ENCODE results near the gene KRTAP10-7.
"Not testable (repeated sequence)": the region's sequence is repeated elsewhere in the genome, so short reads cannot be mapped to it uniquely, and the experiment has no call there.

Gene KRTAP10-7

DNA sequence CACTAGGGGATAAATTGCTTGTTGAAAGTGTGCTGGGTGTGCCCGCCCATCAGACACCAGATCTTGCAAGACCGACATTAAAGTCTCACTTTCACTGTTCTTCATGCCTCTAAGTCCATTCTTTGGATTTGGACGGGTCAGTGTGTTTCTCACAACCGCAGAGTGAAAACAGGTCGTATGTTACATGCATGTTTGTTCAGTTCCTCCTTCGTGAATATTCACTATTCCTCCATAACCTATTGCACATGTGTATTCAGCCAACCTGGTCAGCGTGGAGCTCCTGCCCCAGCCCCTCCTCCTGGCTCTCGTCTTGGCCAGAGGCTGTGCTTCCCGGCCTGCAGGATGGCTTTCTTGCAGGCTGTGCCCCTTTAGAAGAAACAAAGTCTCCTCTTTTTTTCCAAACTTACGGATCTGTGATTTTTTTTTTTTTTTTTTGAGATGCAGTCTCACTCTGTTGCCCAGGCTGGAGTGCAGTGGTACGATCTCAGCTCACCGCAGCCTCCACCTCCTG is 5.9 kb upstream of the KRTAP10-7 start:
- H3K27ac ChIP-seq = no peak overlapping the region
- peaks cover 4% of the 10 kb centered on the region for H3K9me3 ChIP-seq (ENCODE audit: severe bottlenecking)
- H3K27me3 ChIP-seq (ENCODE audit: insufficient read depth, low read depth, severe bottlenecking) = no peaks in the 10 kb centered on the region
- DNase-seq = no peak
- TF ChIP-seq, protein P1, sequence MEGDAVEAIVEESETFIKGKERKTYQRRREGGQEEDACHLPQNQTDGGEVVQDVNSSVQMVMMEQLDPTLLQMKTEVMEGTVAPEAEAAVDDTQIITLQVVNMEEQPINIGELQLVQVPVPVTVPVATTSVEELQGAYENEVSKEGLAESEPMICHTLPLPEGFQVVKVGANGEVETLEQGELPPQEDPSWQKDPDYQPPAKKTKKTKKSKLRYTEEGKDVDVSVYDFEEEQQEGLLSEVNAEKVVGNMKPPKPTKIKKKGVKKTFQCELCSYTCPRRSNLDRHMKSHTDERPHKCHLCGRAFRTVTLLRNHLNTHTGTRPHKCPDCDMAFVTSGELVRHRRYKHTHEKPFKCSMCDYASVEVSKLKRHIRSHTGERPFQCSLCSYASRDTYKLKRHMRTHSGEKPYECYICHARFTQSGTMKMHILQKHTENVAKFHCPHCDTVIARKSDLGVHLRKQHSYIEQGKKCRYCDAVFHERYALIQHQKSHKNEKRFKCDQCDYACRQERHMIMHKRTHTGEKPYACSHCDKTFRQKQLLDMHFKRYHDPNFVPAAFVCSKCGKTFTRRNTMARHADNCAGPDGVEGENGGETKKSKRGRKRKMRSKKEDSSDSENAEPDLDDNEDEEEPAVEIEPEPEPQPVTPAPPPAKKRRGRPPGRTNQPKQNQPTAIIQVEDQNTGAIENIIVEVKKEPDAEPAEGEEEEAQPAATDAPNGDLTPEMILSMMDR (IDR thresholded peaks at IDR 0.05; ENCODE audit: low read depth, low read length) = no peak
- no peak overlapping the region for H3K4me3 ChIP-seq (ENCODE audit: low read depth, low read length)
- no peaks in the 10 kb centered on the region for H3K36me3 ChIP-seq

DNA sequence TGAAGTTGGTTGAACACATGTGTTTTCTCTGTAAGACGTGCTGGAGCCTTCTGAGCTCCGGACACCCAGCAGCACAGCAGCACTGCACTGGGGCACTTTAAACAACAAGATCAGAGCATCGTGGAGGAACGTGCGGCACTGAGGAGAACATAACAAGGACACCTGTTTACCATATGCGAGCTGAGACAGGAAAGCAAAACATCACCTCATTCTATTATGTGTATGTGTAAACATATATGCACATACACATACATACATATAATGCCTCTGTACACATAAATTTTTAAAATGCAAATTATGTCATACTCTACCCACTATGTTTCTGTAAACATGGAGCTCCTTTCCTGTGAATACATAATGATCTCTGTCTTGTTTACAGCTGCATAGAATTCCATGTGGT is 4.9 kb upstream of the KRTAP10-7 start:
- Histone ChIP-seq H3K9me3 (ENCODE audit: severe bottlenecking) (peaks cover 4% of the 10 kb centered on the region), H3K36me3 (no peaks in the 10 kb centered on the region), H3K4me3 (ENCODE audit: low read depth, low read length) (no peak overlapping the region), H3K27ac (no peak overlapping the region), H3K27me3 (ENCODE audit: insufficient read depth, low read depth, severe bottlenecking) (no peaks in the 10 kb centered on the region)
- TF ChIP-seq, protein P1 (IDR thresholded peaks at IDR 0.05; ENCODE audit: low read depth, low read length) = no peak
- no peak for DNase-seq

DNA sequence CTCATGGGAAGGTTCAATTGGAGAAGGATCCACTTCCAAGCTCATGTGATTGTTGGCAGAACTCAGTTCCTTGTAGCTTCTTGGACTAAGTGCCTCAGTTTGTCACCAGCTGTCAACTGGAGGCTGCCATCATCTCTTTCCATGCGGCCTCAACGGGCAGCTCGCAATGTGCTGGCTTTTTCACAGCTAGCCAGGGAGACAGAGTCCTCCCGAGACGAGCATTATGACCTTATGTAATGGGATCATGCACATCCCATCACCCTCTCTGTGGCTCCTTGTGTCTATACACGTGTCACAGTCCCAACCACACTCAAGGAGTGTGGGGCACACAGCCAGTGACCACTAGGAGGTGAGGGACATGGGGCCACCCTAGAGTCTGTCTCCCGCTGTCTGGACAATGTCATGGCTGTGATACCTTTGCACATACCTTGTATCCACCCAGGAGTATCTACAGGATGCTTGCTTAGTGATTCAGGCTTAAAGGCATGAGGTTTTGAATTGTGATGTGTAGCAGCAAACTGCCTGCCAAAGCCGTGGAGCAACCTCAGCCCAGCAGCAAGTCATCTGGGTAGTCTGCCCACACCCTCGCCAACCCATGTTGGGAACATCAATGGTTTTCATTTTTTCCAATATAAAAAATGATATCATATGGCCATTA is 4.2 kb upstream of the KRTAP10-7 start:
- Histone ChIP-seq H3K4me3 (ENCODE audit: low read depth, low read length) (no peak overlapping the region), H3K36me3 (no peaks in the 10 kb centered on the region), H3K27me3 (ENCODE audit: insufficient read depth, low read depth, severe bottlenecking) (no peaks in the 10 kb centered on the region), H3K27ac (no peak overlapping the region), H3K9me3 (ENCODE audit: severe bottlenecking) (peaks cover 4% of the 10 kb centered on the region)
- TF ChIP-seq, protein P1 (IDR thresholded peaks at IDR 0.05; ENCODE audit: low read depth, low read length) = no peak
- no peak for DNase-seq

DNA sequence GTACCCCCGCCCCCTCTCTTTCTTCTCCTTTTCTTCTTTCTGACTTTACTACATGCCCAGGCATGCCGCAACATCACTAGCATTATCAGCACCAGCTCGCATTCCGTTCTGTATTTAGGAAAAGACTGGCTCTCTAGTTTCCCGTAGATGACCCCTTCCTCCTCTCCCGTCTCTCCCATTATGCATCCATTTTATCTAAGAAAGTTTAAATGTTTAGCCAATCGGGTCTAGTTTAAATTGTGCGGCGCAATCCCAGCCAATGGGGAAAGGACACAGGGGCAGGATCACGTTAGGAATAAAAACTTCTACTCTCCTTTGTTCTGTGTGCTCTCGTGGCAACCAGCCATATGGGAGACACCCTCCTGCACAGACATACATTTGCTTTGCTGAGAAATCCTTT is 2.3 kb upstream of the KRTAP10-7 start:
- TF ChIP-seq, protein P1 (IDR thresholded peaks at IDR 0.05; ENCODE audit: low read depth, low read length) = no peak
- Histone ChIP-seq H3K27ac (0 out of 2 replicates have a peak overlapping the region, but pooled peaks have one; percentile 1), H3K27me3 (ENCODE audit: insufficient read depth, low read depth, severe bottlenecking) (no peaks in the 10 kb centered on the region), H3K9me3 (ENCODE audit: severe bottlenecking) (peaks cover 4% of the 10 kb centered on the region), H3K36me3 (no peaks in the 10 kb centered on the region), H3K4me3 (ENCODE audit: low read depth, low read length) (no peak overlapping the region)
- DNase-seq = no peak

DNA sequence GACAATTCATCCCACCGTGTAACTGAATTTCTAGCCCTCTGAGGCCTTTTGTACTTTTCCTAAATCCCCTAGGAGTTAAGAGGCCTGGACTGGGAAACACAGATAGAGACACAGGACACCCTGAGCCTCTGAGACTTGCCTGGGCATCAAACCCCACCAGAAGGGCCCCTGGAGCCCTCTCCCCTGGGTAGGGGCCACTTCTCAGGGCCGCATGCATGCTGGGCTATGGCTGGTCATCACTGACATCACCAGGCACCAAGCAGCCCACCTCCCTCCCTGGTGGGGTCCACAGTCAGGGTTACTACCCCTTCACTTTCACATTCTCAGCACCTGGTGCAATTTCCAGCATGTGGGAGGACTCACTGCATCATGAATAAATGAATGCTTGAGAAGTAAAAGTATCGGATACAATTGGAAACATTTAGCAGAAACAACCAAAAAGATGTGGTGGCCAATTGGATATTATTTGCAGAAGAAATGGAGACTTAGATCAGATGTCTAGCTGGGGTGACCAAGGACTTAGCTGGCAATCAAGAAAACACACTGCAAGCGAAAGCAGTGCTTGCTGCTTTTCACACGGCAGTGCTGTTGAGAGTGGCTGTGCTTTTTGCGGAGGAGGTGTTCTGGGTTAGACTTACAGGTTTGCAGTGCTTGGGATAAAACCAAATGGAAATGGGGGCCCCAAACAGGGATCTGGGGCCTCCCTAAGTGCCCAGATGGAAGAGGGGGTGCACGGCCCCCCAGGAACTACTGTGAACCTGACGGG is 950 bp upstream of the KRTAP10-7 start:
- peaks cover 10% of the 10 kb centered on the region for H3K9me3 ChIP-seq (ENCODE audit: severe bottlenecking)
- no peak for DNase-seq
- TF ChIP-seq, protein P1 (IDR thresholded peaks at IDR 0.05; ENCODE audit: low read depth, low read length) = no peak
- H3K4me3 ChIP-seq (ENCODE audit: low read depth, low read length) = no peak overlapping the region
- H3K36me3 ChIP-seq = no peaks in the 10 kb centered on the region
- H3K27me3 ChIP-seq (ENCODE audit: insufficient read depth, low read depth, severe bottlenecking) = no peaks in the 10 kb centered on the region
- no peak overlapping the region for H3K27ac ChIP-seq

DNA sequence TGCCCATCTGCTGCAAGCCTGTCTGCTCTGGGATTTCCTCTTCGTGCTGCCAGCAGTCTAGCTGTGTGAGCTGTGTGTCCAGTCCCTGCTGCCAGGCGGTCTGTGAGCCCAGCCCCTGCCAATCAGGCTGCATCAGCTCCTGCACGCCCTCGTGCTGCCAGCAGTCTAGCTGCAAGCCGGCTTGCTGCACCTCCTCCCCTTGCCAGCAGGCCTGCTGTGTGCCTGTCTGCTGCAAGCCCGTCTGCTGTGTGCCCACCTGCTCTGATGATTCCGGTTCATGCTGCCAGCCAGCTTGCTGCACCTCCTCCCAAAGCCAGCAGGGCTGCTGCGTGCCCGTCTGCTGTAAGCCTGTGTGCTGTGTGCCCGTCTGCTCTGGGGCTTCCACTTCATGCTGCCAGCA is 694 bp downstream of the KRTAP10-7 start:
- not testable (repeated sequence) for H3K4me3 ChIP-seq (ENCODE audit: low read depth, low read length); DNase-seq; H3K27ac ChIP-seq; H3K36me3 ChIP-seq; H3K27me3 ChIP-seq (ENCODE audit: insufficient read depth, low read depth, severe bottlenecking)
- peaks cover 13% of the 10 kb centered on the region for H3K9me3 ChIP-seq (ENCODE audit: severe bottlenecking)
